ENCODE results near the gene YKT6. TPM values are rescaled to one million over a fixed set of nuclear protein-coding genes. Genes with fewer than 3 reads are reported as not detected.

YKT6 gene
- total and polyA plus RNA-seq, 2 of the 8 experiments (the other 6 are each of a cell fraction or from before 2014, with no cell fraction given), result 75.3 to 103 TPM

GRCh38 chr7:44263326-44264082 is 62.7 kb downstream of the YKT6 start (continued):
- TF ChIP-seq MAX (IDR thresholded peaks at IDR 0.05) (no peak), SRF (IDR thresholded peaks at IDR 0.05; ENCODE audit: low read depth, low read length) (no peak), POLR2A (IDR thresholded peaks at IDR 0.05; ENCODE audit: control extremely low read depth in 1 of 2, low read depth in 2 of 2, low read length in 2 of 2) (no peak), SP1 (IDR thresholded peaks at IDR 0.05; ENCODE audit: low read depth, low read length) (no peak), CHD7 (IDR thresholded peaks at IDR 0.05; ENCODE audit: insufficient replicate concordance, low read length) (no peak)

Measured in H1 (cell line).